ENCODE data around the gene NAPB. TPM values are rescaled to one million over a fixed set of nuclear protein-coding genes. Genes with fewer than 3 reads are reported as not detected.
A peak's percentile ranks its signal among the peaks of the same experiment; 100 is the strongest.
"Not testable (repeated sequence)": the region's sequence is repeated elsewhere in the genome, so short reads cannot be mapped to it uniquely, and the experiment has no call there.

The NAPB gene
- total RNA-seq, 2 experiments from 2014 or later = 6.1 to 8.1 TPM

GRCh38 chr20:23356203-23356602 is 65.1 kb downstream of the NAPB start:
- intact Hi-C loops (cut with DNase I, micrococcal nuclease) = loop anchor here (5.0 to 10.0 kb wide), 2 partner anchors 211 to 1891 kb away; partner anchors contain the start of gene PYGB (in 1 of the 2)
- ChIA-PET POLR2A (interaction anchor here (1.0 kb wide), 1 partner anchor 65 kb away, joined by 3 read pairs; the partner anchor contains the start of gene NAPB), CTCF (no interaction called here)

GRCh38 chr20:23350904-23351838 is 70.1 kb downstream of the NAPB start:
- DNase-seq (peak; percentile 77), ATAC-seq (peak; percentile 28)
- Mint-ChIP-seq H3K36me3 (ENCODE audit: low read depth) (peaks cover 16% of the 10 kb centered on the region), H3K27me3 (no peaks in the 10 kb centered on the region), H3K4me3 (peak overlapping the region; percentile 85), H3K9me3 (ENCODE audit: low read depth) (no peaks in the 10 kb centered on the region), H3K4me1 (peaks cover 24% of the 10 kb centered on the region), H3K27ac (peak overlapping the region; percentile 100)
- intact Hi-C loops (cut with DNase I, micrococcal nuclease) = loop anchor here (1.0 to 10.0 kb wide), 8 partner anchors 7 to 1641 kb away; partner anchors contain the start of genes APMAP (in 1 of the 2), CST9 (in 1 of the 2), GZF1 (in 1 of the 2) and NAPB (in 1 of the 2)
- CTCF ChIA-PET = interaction anchor here (0.5 to 2.5 kb wide), 5 partner anchors 10 to 95 kb away, joined by 3 to 20 read pairs (median 5); partner anchors contain the start of gene GZF1
- POLR2A ChIA-PET = interaction anchor here (0.8 to 2.6 kb wide), 5 partner anchors 7 to 70 kb away, joined by 3 to 15 read pairs (median 3); partner anchors contain the start of gene NAPB

More at GRCh38 chr20:23356203-23356602, 65.1 kb downstream of the NAPB start:
- no peaks in the 10 kb centered on the region for H3K27me3 Mint-ChIP-seq
- peaks cover 24% of the 10 kb centered on the region for H3K4me1 Mint-ChIP-seq
- H3K36me3 Mint-ChIP-seq (ENCODE audit: low read depth) = peaks cover 16% of the 10 kb centered on the region
- no peak overlapping the region for H3K27ac Mint-ChIP-seq
- no peak overlapping the region for H3K4me3 Mint-ChIP-seq
- no peak for DNase-seq
- no peaks in the 10 kb centered on the region for H3K9me3 Mint-ChIP-seq (ENCODE audit: low read depth)
- no peak for ATAC-seq

- DNase-seq = peak; percentile 96
- no peaks in the 10 kb centered on the region for H3K27me3 Mint-ChIP-seq
- ATAC-seq = peak; percentile 93
- H3K4me1 Mint-ChIP-seq = peaks cover 24% of the 10 kb centered on the region
- intact Hi-C loops (cut with DNase I, micrococcal nuclease) = loop anchor here (1.0 to 10.0 kb wide), 7 partner anchors 8 to 1642 kb away; partner anchors contain the start of genes APMAP (in 1 of the 2), CST9 (in 1 of the 2), GZF1 (in 1 of the 2) and NAPB (in 1 of the 2)
- no peaks in the 10 kb centered on the region for H3K9me3 Mint-ChIP-seq (ENCODE audit: low read depth)
- H3K36me3 Mint-ChIP-seq (ENCODE audit: low read depth) = peaks cover 16% of the 10 kb centered on the region
- H3K27ac Mint-ChIP-seq = peak within 1 kb of the TSS; percentile 100
- CTCF ChIA-PET = interaction anchor here (0.5 to 2.5 kb wide), 10 partner anchors 8 to 237 kb away, joined by 3 to 20 read pairs (median 4); partner anchors contain the start of genes GZF1 and NAPB
- POLR2A ChIA-PET = interaction anchor here (0.8 to 2.6 kb wide), 9 partner anchors 8 to 71 kb away, joined by 3 to 15 read pairs (median 4); partner anchors contain the start of gene NAPB
- H3K4me3 Mint-ChIP-seq = peak within 1 kb of the TSS; percentile 85
Measured at GRCh38 chr20:23350196-23350903, 70.9 kb downstream of the NAPB start, which contains the start of gene NXT1. TSS of gene NXT1 (plus strand) at chr20:23350791. CDS start at chr20:23354042, 3,251 bp downstream.

GRCh38 chr20:23349338-23350195 is 71.7 kb downstream of the NAPB start:
- intact Hi-C loops (cut with DNase I, micrococcal nuclease) = loop anchor here (1.0 to 10.0 kb wide), 9 partner anchors 9 to 1643 kb away; partner anchors contain the start of genes NAPB (in 2 of the 2), APMAP (in 1 of the 2), CST9 (in 1 of the 2) and GZF1 (in 1 of the 2)
- Mint-ChIP-seq H3K36me3 (ENCODE audit: low read depth) (peaks cover 14% of the 10 kb centered on the region), H3K4me3 (peak overlapping the region; percentile 85)

GRCh38 chr20:23348510-23348909 is 72.8 kb downstream of the NAPB start:
- H3K9me3 Mint-ChIP-seq (ENCODE audit: low read depth); POLR2A ChIA-PET; H3K36me3 Mint-ChIP-seq (ENCODE audit: low read depth); DNase-seq; H3K27me3 Mint-ChIP-seq; ATAC-seq: not testable (repeated sequence)
- Mint-ChIP-seq H3K4me1 (peaks cover 24% of the 10 kb centered on the region), H3K4me3 (peak overlapping the region; percentile 9), H3K27ac (peak overlapping the region; percentile 100)
- intact Hi-C loops (cut with DNase I, micrococcal nuclease) = loop anchor here in 1 of 2 experiments (2.0 to 10.0 kb wide), 2 partner anchors 72 to 294 kb away; partner anchors contain the start of gene NAPB
- CTCF ChIA-PET = interaction anchor here (1.0 to 2.1 kb wide), 3 partner anchors 10 to 73 kb away, joined by 4 to 12 read pairs (median 7); partner anchors contain the start of gene NAPB

More at GRCh38 chr20:23349338-23350195, 71.7 kb downstream of the NAPB start:
- DNase-seq (peak; percentile 21), ATAC-seq (peak; percentile 27)
- Mint-ChIP-seq H3K9me3 (ENCODE audit: low read depth) (no peaks in the 10 kb centered on the region), H3K27ac (peak overlapping the region; percentile 100), H3K4me1 (peaks cover 24% of the 10 kb centered on the region), H3K27me3 (no peaks in the 10 kb centered on the region)
- POLR2A ChIA-PET = interaction anchor here (0.9 to 2.6 kb wide), 7 partner anchors 9 to 72 kb away, joined by 3 to 15 read pairs (median 4); partner anchors contain the start of gene NAPB
- CTCF ChIA-PET = interaction anchor here (0.9 to 2.5 kb wide), 8 partner anchors 9 to 236 kb away, joined by 3 to 20 read pairs (median 5); partner anchors contain the start of gene NAPB

- Mint-ChIP-seq H3K4me3 (no peak overlapping the region), H3K9me3 (ENCODE audit: low read depth) (no peaks in the 10 kb centered on the region), H3K4me1 (peaks cover 20% of the 10 kb centered on the region), H3K36me3 (ENCODE audit: low read depth) (peaks cover 4% of the 10 kb centered on the region), H3K27me3 (no peaks in the 10 kb centered on the region), H3K27ac (no peak overlapping the region)
- intact Hi-C loops (cut with DNase I, micrococcal nuclease) = loop anchor here in 1 of 2 experiments (2.0 to 10.0 kb wide), 2 partner anchors 73 to 293 kb away; partner anchors contain the start of gene NAPB
- ChIA-PET POLR2A (no interaction called here), CTCF (interaction anchor here (1.0 to 2.1 kb wide), 2 partner anchors 69 to 74 kb away, joined by 4 to 7 read pairs; partner anchors contain the start of gene NAPB)
- no peak for ATAC-seq
- no peak for DNase-seq
Measured at GRCh38 chr20:23347791-23348190, 73.5 kb downstream of the NAPB start.

- POLR2A ChIA-PET = no interaction called here
- CTCF ChIA-PET = interaction anchor here (1.4 kb wide), 1 partner anchor 654 kb away, joined by 4 read pairs; no protein-coding TSS in a partner anchor
- Mint-ChIP-seq H3K4me1 (peaks cover 11% of the 10 kb centered on the region), H3K9me3 (ENCODE audit: low read depth) (no peaks in the 10 kb centered on the region), H3K27ac (no peak overlapping the region), H3K27me3 (no peaks in the 10 kb centered on the region), H3K36me3 (ENCODE audit: low read depth) (no peaks in the 10 kb centered on the region), H3K4me3 (no peak overlapping the region)
- ATAC-seq = no peak
- intact Hi-C loops (cut with DNase I, micrococcal nuclease) = loop anchor here in 1 of 2 experiments (10.0 kb wide), 1 partner anchor 291 kb away; no protein-coding TSS in a partner anchor
- no peak for DNase-seq
Measured at GRCh38 chr20:23346002-23346401, 75.3 kb downstream of the NAPB start.

- no peaks in the 10 kb centered on the region for H3K36me3 Mint-ChIP-seq (ENCODE audit: low read depth)
- ChIA-PET POLR2A (no interaction called here), CTCF (interaction anchor here (0.6 kb wide), 1 partner anchor 14 kb away, joined by 3 read pairs; no protein-coding TSS in a partner anchor)
- ATAC-seq (no peak), DNase-seq (no peak)
- H3K4me1 Mint-ChIP-seq = peaks cover 7% of the 10 kb centered on the region
- H3K9me3 Mint-ChIP-seq (ENCODE audit: low read depth) = no peaks in the 10 kb centered on the region
- no peak overlapping the region for H3K4me3 Mint-ChIP-seq
- H3K27me3 Mint-ChIP-seq = no peaks in the 10 kb centered on the region
- intact Hi-C loops (cut with DNase I, micrococcal nuclease) = loop anchor here (5.0 to 10.0 kb wide), 3 partner anchors 290 to 1007 kb away; no protein-coding TSS in a partner anchor
- no peak overlapping the region for H3K27ac Mint-ChIP-seq
Measured at GRCh38 chr20:23344336-23344735, 77.0 kb downstream of the NAPB start.

GRCh38 chr20:23343590-23343989 is 77.7 kb downstream of the NAPB start:
- H3K4me1 Mint-ChIP-seq = peaks cover under 1% of the 10 kb centered on the region
- no peak for DNase-seq
- POLR2A ChIA-PET = no interaction called here
- H3K9me3 Mint-ChIP-seq (ENCODE audit: low read depth) = no peaks in the 10 kb centered on the region
- no peak overlapping the region for H3K4me3 Mint-ChIP-seq
- H3K27me3 Mint-ChIP-seq = no peaks in the 10 kb centered on the region
- ATAC-seq = no peak
- intact Hi-C loops (cut with DNase I, micrococcal nuclease) = loop anchor here (5.0 to 10.0 kb wide), 3 partner anchors 289 to 1006 kb away; no protein-coding TSS in a partner anchor
- H3K36me3 Mint-ChIP-seq (ENCODE audit: low read depth) = no peaks in the 10 kb centered on the region
- H3K27ac Mint-ChIP-seq = no peak overlapping the region
- CTCF ChIA-PET = interaction anchor here (0.6 kb wide), 1 partner anchor 14 kb away, joined by 3 read pairs; no protein-coding TSS in a partner anchor
